GM21737 (cell line): Measurements from ENCODE around the gene FOXK1.
A peak's percentile ranks its signal among the peaks of the same experiment; 100 is the strongest.

Experiments
- ATAC-seq: cut with Tn5 transposase; IDR thresholded peaks from one replicate; pipeline ENCODE4 v1.9.1; 2021; ENCODE audit warnings: mild to moderate bottlenecking, moderate library complexity; ENCODE audit not compliant: unreplicated experiment

Gene FOXK1

DNA sequence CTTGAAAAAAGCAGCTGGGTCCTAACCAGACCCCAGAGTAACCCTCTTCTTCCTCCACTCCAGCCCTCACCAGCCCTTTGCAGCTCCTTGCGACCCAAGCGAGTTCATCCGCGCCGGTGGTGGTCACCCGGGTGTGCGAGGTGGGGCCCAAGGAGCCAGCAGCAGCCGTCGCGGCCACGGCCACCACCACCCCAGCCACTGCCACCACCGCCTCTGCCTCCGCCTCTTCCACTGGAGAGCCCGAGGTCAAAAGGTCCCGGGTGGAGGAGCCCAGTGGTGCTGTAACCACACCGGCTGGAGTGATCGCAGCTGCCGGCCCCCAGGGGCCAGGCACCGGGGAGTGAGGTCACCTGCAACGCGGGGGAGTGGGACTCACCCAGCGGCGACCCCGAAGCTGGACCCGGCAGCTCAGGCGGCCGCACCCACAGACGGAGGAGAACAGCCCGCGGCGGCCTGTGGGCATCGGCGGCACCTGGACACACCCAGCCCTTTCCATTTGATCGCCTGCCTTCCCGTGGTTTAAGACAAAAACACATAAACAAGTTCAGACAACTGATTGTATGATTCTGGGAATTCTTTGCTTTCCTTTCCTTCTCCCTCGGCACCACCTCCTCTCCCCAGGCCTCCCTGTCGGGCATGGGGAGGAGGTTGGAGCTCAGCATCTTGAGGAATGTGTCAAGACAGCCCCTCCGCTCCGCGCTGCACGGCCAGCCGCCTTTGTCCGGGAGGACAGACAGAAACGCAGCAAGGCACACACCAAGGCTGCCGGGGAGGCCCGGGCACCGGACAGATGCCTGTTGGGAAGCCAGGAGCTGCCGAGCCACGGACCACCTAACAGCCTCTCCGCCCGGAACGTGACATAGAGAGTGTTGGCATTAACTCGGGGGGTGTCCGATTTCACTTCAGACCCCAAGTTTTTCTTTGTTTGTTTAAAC, 80.3 kb downstream of the FOXK1 start:
- ATAC-seq, result no peak

DNA sequence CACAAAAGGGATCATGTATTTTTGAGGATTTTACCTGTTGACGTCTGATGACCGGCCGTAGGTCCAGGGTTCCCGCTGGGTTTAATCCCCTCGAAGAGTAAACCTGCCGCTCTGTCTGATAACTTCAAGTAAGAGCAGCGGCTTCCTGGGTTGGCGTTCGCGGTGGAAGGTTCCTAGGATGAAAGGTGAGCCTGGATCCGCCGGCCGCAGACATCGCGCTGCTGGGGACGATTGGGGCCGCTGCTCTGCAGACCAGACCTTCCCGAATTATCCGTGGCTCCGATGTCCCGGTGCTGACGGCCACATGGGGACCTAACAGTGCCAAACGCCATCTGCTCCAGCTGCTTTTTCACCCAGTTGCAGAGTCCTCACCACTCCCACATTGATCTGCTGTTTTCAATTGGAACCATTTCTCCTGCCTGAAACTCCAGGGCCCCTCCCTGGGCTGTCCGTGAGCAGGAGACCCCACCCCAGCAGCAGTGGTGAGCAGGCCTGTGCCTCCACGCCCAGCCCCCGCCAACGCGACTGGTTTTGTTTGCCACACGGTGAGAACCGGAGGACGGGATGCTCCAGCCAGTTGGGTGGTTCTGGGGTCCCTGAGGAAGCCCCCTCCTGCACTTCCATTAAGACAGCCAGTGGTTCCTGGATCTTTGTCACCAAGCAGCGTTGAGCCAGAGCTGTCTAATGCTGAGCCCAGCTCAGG, 81.1 kb downstream of the FOXK1 start:
- ATAC-seq, result no peak

DNA sequence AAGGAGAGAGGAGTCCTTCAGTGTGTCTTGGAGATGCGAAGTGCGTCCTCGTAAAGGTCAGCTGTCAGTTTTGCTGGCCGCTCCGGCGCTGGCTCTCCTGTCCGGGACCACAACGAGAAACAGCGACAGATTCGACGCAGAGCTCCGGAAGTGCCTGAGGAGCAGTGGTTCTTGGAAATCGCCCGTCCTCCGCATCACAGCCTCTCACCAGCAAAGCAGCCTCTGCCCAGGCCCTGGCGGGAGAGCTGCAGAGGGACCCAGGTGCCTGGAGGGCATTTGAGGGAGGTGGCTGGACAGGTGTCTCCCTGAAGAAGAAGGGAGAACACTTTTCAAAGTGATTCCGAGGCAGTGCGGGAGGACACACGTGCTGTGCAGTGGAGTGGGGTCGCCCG, 81.7 kb downstream of the FOXK1 start:
- no peak for ATAC-seq

DNA sequence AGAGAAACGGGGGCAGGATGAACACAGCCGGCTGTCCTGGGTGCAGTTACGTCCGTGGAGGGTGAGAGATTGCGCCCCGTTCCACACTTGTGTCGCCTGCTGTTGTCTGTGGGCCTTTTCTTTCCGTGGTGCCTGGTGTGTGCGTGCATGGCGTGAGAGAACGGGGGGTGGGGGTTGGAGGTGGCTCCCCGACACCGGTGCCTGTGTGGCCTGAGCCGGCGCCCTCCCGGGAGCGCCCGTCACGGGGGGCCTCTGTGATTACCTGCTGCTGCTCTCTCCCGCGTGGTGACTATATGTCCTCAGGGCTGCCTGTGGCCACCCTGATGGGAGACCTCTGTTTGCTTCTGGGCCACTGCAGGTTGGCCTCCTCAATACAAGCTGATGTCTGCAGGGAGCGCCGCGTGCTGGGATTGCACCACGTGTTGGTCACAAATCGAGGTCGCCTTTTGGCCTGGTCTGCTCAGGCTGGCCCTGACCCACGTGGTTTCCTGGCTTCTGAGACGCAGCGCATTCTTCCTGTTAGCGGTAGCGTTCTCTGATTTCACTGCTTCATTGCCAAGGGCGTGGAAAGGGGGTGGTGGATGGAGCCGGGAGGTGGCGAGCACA, 82.4 kb downstream of the FOXK1 start:
- no peak for ATAC-seq

DNA sequence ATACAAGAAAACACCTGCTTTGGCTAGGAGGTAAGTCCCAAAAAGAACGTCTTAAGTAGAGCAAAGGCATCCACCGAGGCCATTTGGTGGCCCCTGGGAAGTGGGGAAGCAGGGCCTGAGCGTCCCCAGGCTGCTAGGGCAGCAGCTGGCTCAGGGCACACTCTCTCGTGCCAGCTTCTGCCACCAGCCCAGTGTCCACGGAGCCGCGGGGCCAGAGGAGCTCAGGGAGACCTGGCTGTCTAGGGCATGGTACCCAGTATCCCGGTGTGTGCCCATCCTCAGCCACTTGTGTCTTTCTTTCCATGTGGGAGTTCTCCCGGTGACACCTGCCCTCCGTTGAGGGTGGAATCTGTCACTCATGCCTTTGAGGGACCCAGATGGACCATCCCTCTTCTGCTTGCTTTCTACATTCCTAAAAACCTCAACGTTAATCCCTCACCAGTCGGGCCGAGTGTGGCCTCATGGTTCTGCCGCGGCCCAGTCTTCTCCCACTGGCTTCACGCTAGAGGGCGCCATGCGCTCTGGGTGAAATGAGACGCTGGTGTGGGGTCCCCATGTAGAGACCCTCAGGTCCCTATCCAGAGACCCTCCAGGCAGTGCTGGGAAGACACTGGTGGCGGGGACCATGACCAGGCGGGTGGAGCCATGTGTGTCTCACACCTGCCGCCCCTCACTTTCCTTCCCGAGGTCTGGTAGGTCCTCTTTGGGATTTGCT, 83.8 kb downstream of the FOXK1 start:
- ATAC-seq, result no peak

DNA sequence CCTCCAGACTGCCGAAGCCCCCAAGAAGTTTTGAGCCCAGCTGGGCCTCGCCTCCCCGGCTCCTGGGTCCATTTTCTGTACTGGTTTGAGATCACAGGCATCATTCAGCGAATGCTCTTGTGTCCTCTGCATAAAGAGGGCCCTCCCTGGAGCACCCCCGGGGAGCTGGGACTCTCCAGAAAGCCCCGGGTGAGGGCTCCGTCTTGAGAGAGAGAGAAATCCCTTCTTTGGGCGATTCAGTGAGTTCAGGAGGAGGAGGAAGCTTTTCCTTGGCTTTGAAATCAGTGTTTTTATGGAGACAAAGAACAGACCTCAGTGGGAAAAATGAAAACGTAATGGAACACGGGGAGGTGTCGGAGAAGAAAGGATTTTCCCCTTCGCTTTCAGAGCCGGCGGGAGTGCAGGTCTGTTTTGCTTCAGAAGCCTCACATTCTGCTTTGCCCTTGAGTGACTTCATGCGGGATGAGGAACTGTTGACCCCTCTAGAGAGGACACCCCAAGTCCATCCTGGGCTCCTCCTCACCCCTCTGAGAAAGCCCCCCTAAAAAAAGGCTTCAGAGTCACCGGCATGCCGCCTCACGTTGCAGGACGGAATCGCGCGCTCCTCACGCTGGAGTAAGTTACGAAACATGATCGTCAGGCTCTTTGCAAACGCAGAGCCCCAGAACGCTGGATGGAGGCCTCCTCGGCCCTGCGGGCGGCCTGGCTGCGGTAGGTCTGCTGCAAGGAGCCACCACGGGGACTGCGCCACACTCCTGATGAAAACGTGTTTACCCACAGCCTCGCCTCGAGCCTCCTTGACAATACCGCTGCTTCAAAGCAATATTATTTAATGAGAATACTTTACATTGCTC, 84.8 kb downstream of the FOXK1 start:
- ATAC-seq, result no peak

DNA sequence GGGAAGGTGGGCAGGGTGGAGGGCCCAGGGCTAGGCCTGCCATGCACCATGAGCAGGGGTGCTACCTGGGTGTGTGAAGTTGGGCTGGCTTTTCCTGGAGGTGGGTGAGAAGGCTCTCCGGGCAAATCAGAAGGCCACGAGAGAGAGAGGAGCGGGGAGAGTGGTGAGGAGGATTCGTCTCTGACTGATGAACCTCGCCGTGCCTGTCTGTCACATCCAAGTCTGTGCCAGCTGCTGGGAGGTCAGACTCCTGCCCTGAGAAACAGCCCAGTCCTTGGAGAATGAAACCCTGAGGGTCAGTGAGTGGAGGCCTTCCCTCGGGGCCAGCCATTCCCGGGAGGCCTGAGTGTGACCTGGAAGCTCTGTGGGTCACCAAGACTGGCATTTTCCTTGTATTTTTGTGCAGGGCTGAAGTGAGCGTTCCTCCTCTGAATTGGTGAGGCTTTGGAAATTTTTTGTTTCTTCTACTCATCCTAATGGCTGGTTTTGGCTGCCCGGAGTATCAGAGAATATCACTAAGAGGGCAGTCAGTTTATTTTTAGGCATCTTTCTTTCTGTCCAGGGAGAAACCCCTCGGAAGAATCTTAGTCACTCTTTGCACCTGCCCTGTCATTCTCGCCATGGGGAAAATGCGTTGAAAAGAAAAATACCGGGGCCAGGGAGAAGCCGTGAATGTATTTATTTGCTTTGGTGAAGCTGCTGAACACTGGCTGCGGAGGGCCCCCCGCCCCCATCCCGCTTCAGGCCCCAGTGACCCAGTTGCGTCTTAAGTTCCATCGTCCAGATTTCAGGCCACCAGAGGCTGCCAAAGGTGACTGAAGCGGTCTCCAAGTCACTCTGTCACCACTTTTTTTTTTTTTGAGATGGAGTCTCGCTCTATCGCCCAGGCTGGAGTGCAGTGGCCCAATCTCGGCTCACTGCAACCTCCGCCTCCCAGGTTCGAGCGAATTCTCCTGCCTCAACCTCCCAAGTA, 86.8 kb downstream of the FOXK1 start:
- no peak for ATAC-seq

DNA sequence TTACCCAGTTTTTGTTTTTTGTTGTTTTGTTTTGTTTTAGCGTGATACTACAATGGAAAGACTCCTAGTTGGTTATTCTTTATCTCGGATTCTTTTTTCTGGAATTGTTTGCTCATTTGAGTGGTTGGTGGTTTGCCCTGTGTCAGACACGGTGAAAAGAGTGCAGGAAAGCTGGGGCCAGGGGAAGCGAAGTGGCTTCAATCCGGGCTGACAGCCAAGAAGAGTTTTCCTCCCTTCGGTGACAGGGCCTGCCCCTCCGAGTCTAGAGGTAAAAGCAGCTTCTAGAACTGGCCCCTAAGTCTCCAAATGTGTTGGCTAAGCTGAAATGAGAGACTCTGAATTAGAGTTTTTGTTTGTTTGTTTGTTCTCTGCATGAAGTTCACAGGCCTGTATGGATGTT, 87.7 kb downstream of the FOXK1 start:
- no peak for ATAC-seq

DNA sequence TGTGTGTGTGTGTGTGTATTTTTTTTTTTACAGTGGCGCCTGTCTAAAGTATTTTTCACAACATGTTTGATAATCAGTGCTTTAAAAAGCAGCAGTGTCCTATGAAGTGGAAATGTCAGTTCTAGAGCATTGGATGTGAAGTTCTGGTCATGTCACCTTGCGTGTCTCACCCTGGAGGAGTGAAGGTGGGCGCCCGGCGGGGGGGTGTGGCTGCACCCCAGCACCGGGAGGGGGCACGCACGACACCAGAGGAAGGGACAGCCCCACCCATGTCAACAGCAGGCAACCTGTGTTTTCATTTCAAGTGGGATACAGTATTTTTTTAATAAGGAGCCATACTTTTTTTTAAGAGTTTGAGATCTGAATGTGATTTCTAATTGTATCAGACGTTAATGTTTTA, 88.8 kb downstream of the FOXK1 start:
- ATAC-seq, result no peak

DNA sequence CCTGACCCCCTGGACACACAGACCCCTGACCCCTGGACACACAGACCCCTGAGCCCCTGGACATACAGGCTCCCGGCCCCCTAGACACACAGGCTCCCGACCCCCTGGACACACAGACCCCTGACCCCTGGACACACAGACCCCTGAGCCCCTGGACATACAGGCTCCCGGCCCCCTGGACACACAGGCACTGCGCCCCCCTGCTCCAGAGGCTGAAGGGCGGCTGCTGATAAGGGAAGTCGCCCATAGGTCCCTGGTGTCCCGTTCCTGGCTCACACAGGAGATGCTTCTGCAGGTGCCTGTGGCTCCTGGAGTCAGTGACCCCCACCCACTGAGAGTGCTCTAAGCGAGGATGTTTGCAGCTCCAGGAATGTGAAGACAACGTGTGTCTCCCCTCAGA, 89.6 kb downstream of the FOXK1 start:
- no peak for ATAC-seq

DNA sequence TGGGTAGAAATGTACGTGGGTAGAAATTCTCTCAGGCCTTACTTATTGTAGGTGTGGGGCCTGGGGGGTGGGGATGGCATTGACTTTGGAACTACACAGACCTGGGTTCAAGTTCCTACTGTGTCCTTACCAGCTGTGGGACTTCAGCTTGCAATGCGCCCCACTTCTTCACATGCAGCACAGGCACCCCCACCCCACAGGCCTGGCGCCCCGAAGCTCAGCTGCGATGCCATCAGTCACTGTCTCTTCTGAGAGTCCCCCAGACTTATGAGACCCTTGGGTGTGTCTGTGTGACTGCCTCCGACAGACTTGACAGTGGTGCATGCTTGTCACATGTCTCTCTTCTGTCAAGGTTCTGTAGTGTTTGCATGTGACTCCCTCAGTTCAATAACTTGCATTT, 90.2 kb downstream of the FOXK1 start:
- ATAC-seq, result no peak

DNA sequence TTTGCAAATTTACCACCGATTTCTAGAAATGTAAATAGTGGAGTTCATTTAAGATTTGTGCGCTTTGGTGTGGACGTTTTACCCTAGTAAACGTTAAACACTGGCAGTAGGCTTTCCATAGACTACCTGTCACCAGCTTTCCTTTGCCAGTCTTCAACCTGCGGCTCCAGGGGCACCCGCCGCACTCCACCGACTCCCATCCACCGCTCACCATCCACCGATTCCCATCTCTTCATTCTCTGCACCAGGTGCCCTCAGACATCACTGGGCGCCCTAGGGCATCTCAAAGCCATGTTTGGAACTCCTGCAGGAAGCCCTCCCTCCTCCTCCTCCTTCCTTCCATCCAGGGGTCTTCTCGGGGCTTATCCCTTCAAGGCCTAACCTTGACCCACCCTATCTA, 91.9 kb downstream of the FOXK1 start:
- ATAC-seq, result no peak

DNA sequence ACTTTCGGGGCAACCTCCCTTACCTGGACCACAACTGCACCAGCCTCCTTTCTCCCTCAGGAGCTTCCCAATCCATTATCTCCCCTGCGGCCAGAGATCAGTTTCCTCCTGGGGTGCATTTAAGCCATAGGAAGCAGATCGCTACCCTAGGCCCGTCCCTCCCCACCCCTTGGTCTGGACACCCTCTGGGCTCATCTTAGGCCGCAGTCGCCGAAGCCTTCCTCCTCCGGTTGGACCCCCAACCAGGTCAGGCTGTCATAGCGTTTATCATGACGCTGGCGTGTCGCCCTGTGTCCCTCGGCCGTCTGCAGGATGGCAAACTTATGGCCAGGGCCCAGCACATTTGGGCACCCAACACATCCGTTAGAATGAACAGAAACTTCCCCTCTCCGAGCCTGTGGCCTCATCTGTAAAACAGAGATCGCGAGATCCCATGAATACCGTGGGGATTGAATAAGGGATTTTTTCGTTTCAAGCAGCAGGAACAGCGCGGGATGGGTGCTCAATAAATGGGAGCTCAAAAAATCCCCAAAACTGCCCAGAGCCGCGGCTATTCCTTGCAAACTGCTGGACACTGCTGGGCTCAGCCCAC, 92.7 kb downstream of the FOXK1 start:
- peak; percentile 22 for ATAC-seq

DNA sequence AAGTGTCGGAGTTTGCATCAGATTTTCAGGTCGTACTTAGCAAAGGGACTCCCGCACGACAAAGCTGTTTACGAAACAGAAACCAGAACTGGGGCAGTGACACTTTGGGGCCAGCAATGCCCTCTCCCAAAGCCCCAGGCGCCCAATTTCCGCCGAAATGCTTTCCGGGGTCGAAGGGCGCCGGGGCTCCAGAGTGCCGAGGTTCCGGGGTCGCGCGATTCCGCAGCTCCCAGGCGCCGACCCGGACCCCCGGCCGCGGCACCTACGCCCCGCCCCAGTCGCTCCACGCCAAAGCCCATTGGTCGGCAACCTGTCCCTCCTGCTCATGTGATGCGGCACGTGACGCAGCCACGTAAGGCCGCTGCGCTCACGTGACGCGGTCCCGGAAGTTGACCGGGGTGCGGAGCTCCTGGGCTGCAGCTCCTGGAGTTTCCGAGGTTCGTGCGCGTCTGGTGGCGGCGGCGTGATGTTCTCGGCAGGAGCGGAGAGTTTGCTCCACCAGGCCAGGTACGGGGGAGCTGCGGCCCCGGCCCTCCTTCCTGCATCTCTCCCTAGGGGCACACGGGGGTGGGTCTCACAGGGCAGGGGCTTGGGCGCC, 93.3 kb downstream of the FOXK1 start, which contains the start of gene AP5Z1:
Gene AP5Z1, plus strand, starts transcription at position 374 of the 598 bp plus-strand sequence. Its CDS starts 93 bp downstream, at position 467.
- ATAC-seq, result peak; percentile 87

DNA sequence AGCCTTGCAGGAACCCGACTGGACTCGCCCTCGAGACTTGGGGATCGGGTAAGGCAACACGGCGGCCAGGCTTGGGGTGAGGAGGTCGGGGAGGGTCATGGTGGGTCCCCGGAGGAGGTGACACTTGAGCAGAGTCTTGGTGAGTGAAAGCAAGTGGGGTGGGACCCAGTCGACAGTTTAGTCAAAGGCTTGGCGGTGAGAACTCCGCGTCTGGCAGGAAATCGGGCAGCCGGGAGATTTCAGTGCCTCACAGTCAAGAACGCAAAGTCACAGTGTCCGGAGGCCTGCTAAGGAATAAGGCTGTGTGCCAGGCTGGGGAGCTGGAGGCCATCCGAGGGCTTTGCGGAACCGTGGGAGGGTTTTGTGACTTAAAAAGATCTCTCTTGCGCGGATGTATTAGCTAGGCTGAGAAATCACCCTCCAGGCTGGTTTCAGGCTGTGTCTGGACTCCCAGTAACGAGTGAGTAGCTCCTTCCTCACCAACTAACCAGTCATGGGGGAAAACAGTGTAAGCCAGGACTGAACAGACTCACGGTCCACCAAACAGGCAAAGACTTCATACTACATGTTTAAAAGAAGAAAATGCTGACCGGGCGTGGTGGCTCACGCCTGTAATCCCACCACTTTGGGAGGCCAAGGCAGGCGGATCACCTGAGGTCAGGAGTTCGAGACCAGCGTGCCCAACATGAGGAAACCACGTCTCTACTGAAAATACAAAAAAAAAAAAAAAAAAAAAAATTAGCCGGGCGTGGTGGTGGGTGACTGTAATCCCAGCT, 93.9 kb downstream of the FOXK1 start:
- peak; percentile 10 for ATAC-seq

DNA sequence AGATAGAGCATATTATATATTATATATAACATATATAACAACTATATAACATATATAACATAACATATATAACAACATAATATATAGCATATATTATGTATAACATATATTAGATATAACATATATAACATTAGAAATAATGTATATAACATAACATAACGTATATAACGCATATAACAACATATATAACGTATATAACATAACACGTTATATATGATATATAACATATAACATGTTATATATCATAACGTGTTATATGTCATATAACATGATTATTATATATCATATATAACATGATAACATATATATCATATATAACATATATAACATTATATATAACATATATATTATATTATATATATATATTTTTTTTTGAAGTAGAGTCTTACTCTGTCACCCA, 97.0 kb downstream of the FOXK1 start:
- ATAC-seq, result no peak

DNA sequence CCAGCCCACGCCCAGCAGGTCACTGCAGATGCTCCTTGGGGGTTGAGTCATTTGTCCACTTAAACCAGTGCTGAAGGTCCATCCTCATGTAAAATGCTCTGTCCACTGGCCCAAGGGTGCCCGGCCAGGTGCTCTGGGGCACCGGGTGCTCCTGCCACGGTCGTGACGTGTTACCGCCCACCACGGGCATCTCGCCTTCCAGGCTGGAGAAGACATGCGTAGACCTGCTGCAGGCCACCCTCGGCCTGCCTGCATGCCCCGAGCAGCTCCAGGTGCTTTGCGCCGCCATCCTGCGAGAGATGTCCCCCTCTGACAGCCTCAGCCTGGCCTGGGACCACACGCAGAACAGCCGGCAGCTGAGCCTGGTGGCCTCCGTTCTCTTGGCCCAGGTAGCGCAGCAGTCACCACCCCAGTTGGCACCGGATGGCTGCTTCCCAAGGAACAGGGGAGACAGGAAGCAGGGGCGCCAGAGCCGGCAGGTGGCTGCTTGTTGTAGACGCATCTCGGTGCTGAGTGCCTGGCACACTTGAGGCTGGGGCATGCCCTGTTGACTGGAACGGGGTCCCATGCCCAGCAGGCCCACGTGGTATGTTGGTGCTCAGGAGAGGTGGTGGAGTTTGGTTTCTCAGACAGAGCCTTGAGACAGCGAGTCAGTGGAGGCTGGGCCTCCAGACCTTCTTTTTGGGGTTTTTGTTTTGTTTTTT, 99.4 kb downstream of the FOXK1 start:
- ATAC-seq, result no peak
